RWPE1 (cell line): Measurements from ENCODE around the gene MGP.

Experiments
- CTCF ChIA-PET: fragments of 350-600 bp; sonication (Branson Sonifier 250); formaldehyde crosslinking; extraction: SDS; loops from one replicate; lab custom pipeline; 2021; lab: Yijun Ruan, JAX
- POLR2A ChIA-PET: fragments of 400-600 bp; formaldehyde crosslinking; extraction: SDS; loops from one replicate; lab custom pipeline; 2020; ENCODE audit warnings: antibody characterized with exemption; ENCODE audit not compliant: low non-redundant PET; lab: Yijun Ruan, JAX
- DNase-seq: peaks from one replicate; pipeline ENCODE4 v3.0.0; 2012; ENCODE audit warnings: low spot score
- H3K27ac ChIP-seq: fragments of 450-650 bp; 2 replicates; pipeline ENCODE4 v1.5.1; 2017
- TF ChIP-seq, protein P1 (sequence below): fragments of 450-650 bp; conservative IDR thresholded peaks from 2 replicates; pipeline ENCODE4 v1.5.1; 2017; ENCODE audit warnings: low read depth, mild to moderate bottlenecking

Gene MGP

GRCh38 chr12:14919455-14919854 is 33.8 kb upstream of the MGP start:
- ChIA-PET CTCF (no interaction called here), POLR2A (no interaction called here)
- H3K27ac ChIP-seq, result no peak overlapping the region
- TF ChIP-seq, protein P1, sequence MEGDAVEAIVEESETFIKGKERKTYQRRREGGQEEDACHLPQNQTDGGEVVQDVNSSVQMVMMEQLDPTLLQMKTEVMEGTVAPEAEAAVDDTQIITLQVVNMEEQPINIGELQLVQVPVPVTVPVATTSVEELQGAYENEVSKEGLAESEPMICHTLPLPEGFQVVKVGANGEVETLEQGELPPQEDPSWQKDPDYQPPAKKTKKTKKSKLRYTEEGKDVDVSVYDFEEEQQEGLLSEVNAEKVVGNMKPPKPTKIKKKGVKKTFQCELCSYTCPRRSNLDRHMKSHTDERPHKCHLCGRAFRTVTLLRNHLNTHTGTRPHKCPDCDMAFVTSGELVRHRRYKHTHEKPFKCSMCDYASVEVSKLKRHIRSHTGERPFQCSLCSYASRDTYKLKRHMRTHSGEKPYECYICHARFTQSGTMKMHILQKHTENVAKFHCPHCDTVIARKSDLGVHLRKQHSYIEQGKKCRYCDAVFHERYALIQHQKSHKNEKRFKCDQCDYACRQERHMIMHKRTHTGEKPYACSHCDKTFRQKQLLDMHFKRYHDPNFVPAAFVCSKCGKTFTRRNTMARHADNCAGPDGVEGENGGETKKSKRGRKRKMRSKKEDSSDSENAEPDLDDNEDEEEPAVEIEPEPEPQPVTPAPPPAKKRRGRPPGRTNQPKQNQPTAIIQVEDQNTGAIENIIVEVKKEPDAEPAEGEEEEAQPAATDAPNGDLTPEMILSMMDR, result no peak
- no peak for DNase-seq

DNA sequence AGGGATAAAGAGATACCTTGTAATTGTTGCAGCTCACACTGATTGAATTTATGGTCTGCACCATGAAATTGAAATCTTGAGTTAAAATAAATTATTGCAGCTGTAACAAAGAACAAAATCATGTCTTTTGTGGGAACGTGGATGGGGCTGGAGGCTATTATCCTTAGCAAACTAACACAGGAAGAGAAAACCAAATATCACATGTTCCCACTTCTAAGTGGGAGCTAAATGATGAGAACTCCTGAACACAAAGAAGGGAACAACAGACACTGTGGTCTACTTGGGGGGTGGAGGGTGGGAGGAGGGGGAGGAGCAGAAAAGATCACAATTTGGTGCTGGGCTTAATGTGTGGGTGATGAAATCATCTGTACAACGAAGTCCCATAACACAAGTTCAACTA is 30.1 kb upstream of the MGP start:
- ChIA-PET POLR2A (no interaction called here), CTCF (interaction anchor here (0.8 kb wide), 1 partner anchor 13 kb away, joined by 3 read pairs; no protein-coding TSS in a partner anchor)
- H3K27ac ChIP-seq, result no peak overlapping the region
- no peak for DNase-seq
- TF ChIP-seq, protein P1, result no peak

- CTCF ChIA-PET, result no interaction called here
- POLR2A ChIA-PET, result no interaction called here
- TF ChIP-seq, protein P1, result no peak
- peak; percentile 13 for DNase-seq
- H3K27ac ChIP-seq, result no peak overlapping the region
Observed at GRCh38 chr12:14913381-14913781, 27.7 kb upstream of the MGP start.

DNA sequence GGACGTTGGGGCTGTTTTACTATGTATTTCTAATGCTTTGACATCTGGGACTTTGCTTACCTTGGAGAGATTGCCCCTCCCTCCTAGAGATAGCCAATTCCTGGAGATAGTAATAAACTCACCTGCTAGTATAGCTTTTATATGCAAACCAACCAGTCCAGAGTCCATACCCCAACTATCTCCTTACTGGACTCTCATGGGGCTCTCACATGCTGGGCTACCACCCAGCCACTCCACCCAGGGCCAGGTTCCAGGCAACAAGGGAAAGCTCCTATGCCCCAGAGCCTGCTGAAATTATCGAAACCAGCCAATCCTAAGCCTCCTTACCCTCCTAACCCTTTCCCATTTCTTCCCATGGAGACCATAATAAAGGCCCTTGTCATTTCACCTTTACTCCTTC is 25.5 kb upstream of the MGP start:
- TF ChIP-seq, protein P1, result no peak
- ChIA-PET CTCF (no interaction called here), POLR2A (no interaction called here)
- no peak for DNase-seq
- H3K27ac ChIP-seq, result no peak overlapping the region

DNA sequence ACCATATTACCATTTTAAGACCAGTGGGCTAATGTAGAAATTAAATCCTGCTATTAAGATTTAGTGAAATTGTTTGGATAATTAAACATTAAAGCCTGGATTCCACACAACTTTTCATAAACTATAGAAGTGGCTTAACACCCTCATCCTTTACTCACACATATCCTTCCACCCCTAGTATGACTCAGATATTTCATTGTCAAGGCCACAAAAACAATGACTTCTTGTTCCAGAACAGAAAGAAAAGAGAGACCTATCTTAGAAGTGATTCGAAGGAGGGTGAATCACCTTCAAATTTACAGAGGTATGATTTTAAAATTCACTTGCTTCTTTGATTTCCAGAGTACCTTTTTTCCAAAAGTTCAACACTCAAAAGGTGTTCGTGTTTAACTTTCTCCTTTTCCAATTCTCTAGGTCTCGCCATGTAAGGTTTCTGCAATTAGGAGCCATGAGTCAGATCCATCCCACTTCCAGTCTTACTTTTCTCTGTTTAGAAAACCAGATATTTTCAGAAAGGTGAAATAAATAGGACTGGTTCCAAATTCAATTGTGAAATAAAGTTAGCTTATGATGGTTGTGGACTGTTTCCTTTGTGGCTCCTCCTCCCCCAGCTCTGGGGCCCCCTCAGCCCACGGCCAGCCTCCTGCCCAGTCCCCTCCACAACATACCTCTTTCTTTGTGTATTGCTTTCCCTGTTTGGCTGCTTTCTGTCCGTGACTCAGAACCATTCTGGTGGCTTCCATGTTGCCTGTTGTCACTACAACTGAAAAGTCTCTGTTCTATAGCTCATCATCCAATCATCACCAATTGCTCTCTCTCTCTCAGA is 24.6 kb upstream of the MGP start:
- POLR2A ChIA-PET, result no interaction called here

GRCh38 chr12:14907953-14908352 is 22.3 kb upstream of the MGP start:
- POLR2A ChIA-PET, result no interaction called here
- CTCF ChIA-PET, result no interaction called here
- H3K27ac ChIP-seq, result no peak overlapping the region
- DNase-seq, result no peak
- TF ChIP-seq, protein P1, result no peak

More for the DNA sequence above, 24.6 kb upstream of the MGP start:
- TF ChIP-seq, protein P1, result no peak
- CTCF ChIA-PET, result interaction anchor here (0.7 kb wide), 1 partner anchor 122 kb away, joined by 3 read pairs; no protein-coding TSS in a partner anchor
- peak overlapping the region; percentile 52 for H3K27ac ChIP-seq
- DNase-seq, result peak; percentile 22
